Smooth muscle cell (in vitro differentiated cells): ENCODE results near the gene DMBX1. TPM values are rescaled to one million over a fixed set of nuclear protein-coding genes. Genes with fewer than 3 reads are reported as not detected.

Source experiments
- DNase-seq: peaks from one replicate; lab custom pipeline; 2025; ENCODE audit not compliant: unreplicated experiment; lab: John Stamatoyannopoulos, UW
- H2AFZ ChIP-seq: fragments of 200-600 bp; sonication (generic); 2 replicates; pipeline ENCODE4 v1.6.0; 2016; ENCODE audit warnings: antibody characterized with exemption, low read depth, mild to moderate bottlenecking
- H3F3A ChIP-seq: fragments of 200-600 bp; sonication (generic); 2 replicates; pipeline ENCODE4 v1.6.0; 2017; ENCODE audit warnings: antibody characterized with exemption, low read depth
- H3K27ac ChIP-seq: fragments of 200-600 bp; sonication (generic); 2 replicates; pipeline ENCODE4 v1.5.1; 2016; ENCODE audit warnings: low read depth, mild to moderate bottlenecking
- H3K27me3 ChIP-seq: fragments of 200-600 bp; sonication (generic); 2 replicates; pipeline ENCODE4 v1.6.1; 2016; ENCODE audit warnings: low read depth, mild to moderate bottlenecking
- H3K36me3 ChIP-seq: fragments of 200-600 bp; sonication (generic); 2 replicates; pipeline ENCODE4 v1.5.1; 2016; ENCODE audit warnings: low read depth
- H3K4me1 ChIP-seq: fragments of 200-600 bp; sonication (generic); 2 replicates; pipeline ENCODE4 v1.5.1; 2016; ENCODE audit warnings: low read depth
- H3K4me2 ChIP-seq: fragments of 200-600 bp; sonication (generic); 2 replicates; pipeline ENCODE4 v1.6.0; 2016; ENCODE audit warnings: mild to moderate bottlenecking
- H3K4me3 ChIP-seq: fragments of 200-600 bp; sonication (generic); 2 replicates; pipeline ENCODE4 v1.5.1; 2016; ENCODE audit warnings: mild to moderate bottlenecking
- H3K79me2 ChIP-seq: fragments of 200-600 bp; sonication (generic); 2 replicates; pipeline ENCODE4 v1.6.0; 2016; ENCODE audit warnings: low read depth, mild to moderate bottlenecking
- H3K9ac ChIP-seq: fragments of 200-600 bp; sonication (generic); 2 replicates; pipeline ENCODE4 v1.6.0; 2016; ENCODE audit warnings: low read depth
- H3K9me3 ChIP-seq: fragments of 200-600 bp; sonication (generic); replicated peaks from 2 replicates; pipeline ENCODE4 v1.5.1; 2016; ENCODE audit warnings: low read depth
- H4K20me1 ChIP-seq: fragments of 200-600 bp; sonication (generic); 2 replicates; pipeline ENCODE4 v1.6.0; 2016; ENCODE audit warnings: low read depth
- WGBS: methylation state at CpG from one replicate; pipeline ENCODE4 v1.1.7; 2016; ENCODE audit warnings: low lambda C conversion rate; 5-methylcytosine and 5-hydroxymethylcytosine counted together
- polyA plus RNA-seq: library from polyadenylated mRNA; unstranded; fragments of >200 nt; fragmentation: Nextera tagmentation; extraction: Ambion mirVana; gene quantifications from 2 replicates; pipeline ENCODE4 v1.2.1, GENCODE V29; 2016
- total RNA-seq: library from RNA; depleted of rRNA; stranded (reverse); fragments of >200 nt; gene quantifications from 2 replicates; pipeline ENCODE4 v1.2.3, GENCODE V29; 2014
- TF ChIP-seq, protein P1 (sequence below): fragments of 200-600 bp; sonication (generic); IDR thresholded peaks from 2 replicates; pipeline ENCODE4 v1.5.1; 2017; ENCODE audit warnings: borderline replicate concordance, mild to moderate bottlenecking, antibody characterized with exemption; ENCODE audit not compliant: insufficient read depth, poor library complexity, severe bottlenecking

DMBX1 gene
- total and polyA plus RNA-seq, 2 experiments from 2014 or later: not detected

- WGBS: 77% methylated on average over 11 of the region's 11 CpGs
- Histone ChIP-seq H3K9me3 (no peaks in the 10 kb centered on the region), H3K4me1 (peaks cover 25% of the 10 kb centered on the region), H4K20me1 (no peaks in the 10 kb centered on the region), H3K79me2 (no peaks in the 10 kb centered on the region), H3K9ac (no peak overlapping the region), H3K4me3 (no peak overlapping the region), H3K27me3 (peaks cover 65% of the 10 kb centered on the region), H3K4me2 (no peak overlapping the region), H2AFZ (no peak overlapping the region), H3K36me3 (no peaks in the 10 kb centered on the region), H3F3A (peaks cover 3% of the 10 kb centered on the region), H3K27ac (no peak overlapping the region)
- DNase-seq: no peak
- TF ChIP-seq, protein P1, sequence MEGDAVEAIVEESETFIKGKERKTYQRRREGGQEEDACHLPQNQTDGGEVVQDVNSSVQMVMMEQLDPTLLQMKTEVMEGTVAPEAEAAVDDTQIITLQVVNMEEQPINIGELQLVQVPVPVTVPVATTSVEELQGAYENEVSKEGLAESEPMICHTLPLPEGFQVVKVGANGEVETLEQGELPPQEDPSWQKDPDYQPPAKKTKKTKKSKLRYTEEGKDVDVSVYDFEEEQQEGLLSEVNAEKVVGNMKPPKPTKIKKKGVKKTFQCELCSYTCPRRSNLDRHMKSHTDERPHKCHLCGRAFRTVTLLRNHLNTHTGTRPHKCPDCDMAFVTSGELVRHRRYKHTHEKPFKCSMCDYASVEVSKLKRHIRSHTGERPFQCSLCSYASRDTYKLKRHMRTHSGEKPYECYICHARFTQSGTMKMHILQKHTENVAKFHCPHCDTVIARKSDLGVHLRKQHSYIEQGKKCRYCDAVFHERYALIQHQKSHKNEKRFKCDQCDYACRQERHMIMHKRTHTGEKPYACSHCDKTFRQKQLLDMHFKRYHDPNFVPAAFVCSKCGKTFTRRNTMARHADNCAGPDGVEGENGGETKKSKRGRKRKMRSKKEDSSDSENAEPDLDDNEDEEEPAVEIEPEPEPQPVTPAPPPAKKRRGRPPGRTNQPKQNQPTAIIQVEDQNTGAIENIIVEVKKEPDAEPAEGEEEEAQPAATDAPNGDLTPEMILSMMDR: no peak
Measured at GRCh38 chr1:46461017-46461808, 28.4 kb upstream of the DMBX1 start.

DNA sequence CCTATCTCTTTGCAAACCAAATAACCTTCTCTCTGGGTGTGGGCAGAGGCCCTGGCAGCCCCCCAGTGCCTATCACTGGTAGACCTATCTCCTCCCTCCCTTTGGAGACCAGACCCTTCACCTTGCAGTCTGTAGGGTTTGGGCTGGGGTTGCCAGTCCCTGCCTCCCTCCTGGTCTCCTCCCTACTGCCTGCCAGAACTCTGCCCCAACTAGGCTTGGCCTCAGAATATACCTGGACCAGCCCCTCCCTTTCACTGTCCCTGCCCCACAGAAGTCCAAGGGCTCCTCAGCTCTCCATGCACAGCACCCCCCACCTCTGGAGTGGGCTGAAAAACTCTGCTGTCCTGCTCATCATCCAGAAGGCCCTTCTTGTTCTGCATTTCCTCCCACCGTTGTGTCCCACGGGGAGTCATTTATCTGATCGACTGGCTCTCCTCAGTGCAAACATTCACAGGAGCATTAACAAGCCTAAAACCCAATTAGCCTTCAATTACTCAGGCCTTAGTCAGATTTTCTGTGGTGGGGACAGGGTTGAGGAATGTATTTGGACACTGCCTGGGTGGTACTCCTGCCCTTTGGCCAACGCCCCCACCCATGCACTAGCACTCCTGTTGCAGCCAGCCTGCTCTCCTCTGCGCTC, 27.7 kb upstream of the DMBX1 start:
- no peak overlapping the region for H3K27ac ChIP-seq
- no peaks in the 10 kb centered on the region for H4K20me1 ChIP-seq
- no peak overlapping the region for H3K4me3 ChIP-seq
- TF ChIP-seq, protein P1: no peak
- peaks cover 58% of the 10 kb centered on the region for H3K27me3 ChIP-seq
- no peaks in the 10 kb centered on the region for H3K36me3 ChIP-seq
- H3K9ac ChIP-seq: no peak overlapping the region
- H3K4me1 ChIP-seq: peaks cover 27% of the 10 kb centered on the region
- peaks cover 3% of the 10 kb centered on the region for H3F3A ChIP-seq
- H3K79me2 ChIP-seq: no peaks in the 10 kb centered on the region
- no peaks in the 10 kb centered on the region for H3K9me3 ChIP-seq
- H3K4me2 ChIP-seq: no peak overlapping the region
- H2AFZ ChIP-seq: no peak overlapping the region
- DNase-seq: no peak
- 28% methylated on average over 5 of the region's 5 CpGs for WGBS

DNA sequence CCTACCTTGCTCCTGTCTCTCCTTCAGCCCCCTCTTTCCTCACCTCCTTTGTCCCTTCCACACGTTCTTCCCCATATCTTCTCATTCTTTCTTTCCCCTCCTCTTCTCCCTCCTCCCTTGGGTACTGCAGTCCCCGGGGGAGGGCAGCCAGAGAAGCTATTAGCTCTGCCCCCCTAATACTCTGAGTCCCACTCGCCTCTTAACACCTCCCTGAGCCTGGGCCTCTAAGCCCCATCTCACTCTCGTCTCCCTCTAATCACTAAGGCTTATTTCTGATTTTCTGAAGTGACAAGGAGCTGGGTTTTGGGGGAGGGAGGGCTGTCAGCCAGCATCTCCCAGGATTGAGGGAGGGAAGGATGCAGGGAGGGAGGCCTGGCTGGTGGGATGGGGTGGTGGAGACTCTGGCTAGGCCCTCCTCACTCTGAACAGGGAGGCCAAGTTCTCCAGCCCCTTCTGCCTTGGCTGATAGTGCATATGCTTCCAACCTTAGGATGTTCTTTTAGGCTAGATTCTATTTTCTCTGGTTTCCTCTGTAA, 25.6 kb upstream of the DMBX1 start:
- Histone ChIP-seq H3K79me2 (no peaks in the 10 kb centered on the region), H2AFZ (no peak overlapping the region), H3F3A (peaks cover 3% of the 10 kb centered on the region), H3K4me1 (peaks cover 23% of the 10 kb centered on the region), H3K9ac (no peak overlapping the region), H3K36me3 (no peaks in the 10 kb centered on the region), H3K4me3 (no peak overlapping the region), H3K4me2 (no peak overlapping the region), H3K27ac (no peak overlapping the region), H4K20me1 (no peaks in the 10 kb centered on the region), H3K9me3 (no peaks in the 10 kb centered on the region), H3K27me3 (peaks cover 68% of the 10 kb centered on the region)
- DNase-seq: no peak
- WGBS: 52% methylated on average over 4 of the region's 4 CpGs
- TF ChIP-seq, protein P1: no peak
